GM18526 (cell line): Measurements from ENCODE around the gene GSE1.

Source experiments
- POLR2A ChIP-seq: IDR thresholded peaks from 3 replicates; pipeline ENCODE4 v1.6.1; 2011; ENCODE audit not compliant: insufficient read length; ENCODE audit errors: extremely low read depth

The GSE1 gene

DNA sequence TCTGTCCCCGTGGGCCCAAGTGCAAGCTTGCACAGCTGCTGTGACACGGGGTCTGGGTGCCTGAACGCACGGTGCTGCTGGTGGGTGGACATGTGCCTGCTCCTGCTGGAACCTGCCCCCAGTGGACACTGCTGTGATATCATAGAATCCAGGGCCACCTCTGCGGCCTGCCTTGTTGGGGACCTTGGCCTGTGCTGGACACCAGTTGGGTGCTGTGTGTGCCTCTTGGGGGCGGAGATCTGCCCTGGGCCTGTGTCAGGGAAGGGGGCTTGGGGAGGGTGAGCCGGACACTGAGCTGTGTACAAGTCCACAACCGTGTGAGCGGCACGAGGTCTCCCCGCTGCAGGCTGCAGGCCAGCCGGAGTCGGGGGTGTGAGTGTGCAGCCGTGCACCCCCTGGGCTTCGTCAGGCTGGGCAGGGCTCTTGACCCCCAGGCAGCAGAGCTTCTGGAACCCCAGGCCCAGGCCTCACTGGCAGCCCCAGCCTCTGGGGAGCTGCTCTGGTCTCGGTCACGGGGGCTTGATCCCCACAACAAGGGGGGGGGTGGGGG lies 33.3 kb downstream of the GSE1 start:
- TF ChIP-seq POLR2A = no peak

GRCh38 chr16:85646976-85647375 lies 33.9 kb downstream of the GSE1 start:
- no peak for TF ChIP-seq POLR2A

DNA sequence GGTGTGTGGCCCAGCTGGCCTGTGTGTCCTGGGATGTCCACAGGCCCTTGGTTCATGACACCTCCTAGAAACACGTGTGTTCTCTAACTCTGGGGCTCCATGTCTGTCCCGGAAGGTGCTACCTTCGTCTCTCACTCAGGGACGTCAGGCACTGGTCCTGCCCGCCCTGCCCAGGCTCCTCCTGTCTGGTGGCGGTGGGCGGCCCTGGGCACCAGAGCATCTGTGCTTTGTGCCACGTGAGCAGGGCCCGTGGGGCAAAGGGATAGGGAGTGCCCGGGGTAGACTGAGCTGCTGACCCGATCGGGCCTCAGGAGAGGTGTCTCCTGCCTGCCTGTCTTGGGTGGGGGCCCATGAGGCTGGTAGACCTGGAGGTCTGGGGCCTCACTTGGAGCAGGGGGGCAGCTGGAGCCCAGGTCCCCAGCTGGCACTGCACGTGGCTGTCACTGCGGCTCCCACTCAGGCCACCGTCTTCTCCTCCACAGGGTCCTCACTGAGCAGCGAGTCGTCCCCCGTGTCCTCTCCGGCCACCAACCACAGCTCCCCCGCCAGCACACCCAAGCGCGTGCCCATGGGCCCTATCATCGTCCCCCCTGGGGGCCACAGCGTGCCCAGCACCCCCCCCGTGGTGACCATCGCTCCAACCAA lies 35.1 kb downstream of the GSE1 start:
- TF ChIP-seq POLR2A = no peak

GRCh38 chr16:85648805-85649204 lies 35.7 kb downstream of the GSE1 start:
- TF ChIP-seq POLR2A = no peak

GRCh38 chr16:85649411-85650134 lies 36.5 kb downstream of the GSE1 start:
- no peak for TF ChIP-seq POLR2A

DNA sequence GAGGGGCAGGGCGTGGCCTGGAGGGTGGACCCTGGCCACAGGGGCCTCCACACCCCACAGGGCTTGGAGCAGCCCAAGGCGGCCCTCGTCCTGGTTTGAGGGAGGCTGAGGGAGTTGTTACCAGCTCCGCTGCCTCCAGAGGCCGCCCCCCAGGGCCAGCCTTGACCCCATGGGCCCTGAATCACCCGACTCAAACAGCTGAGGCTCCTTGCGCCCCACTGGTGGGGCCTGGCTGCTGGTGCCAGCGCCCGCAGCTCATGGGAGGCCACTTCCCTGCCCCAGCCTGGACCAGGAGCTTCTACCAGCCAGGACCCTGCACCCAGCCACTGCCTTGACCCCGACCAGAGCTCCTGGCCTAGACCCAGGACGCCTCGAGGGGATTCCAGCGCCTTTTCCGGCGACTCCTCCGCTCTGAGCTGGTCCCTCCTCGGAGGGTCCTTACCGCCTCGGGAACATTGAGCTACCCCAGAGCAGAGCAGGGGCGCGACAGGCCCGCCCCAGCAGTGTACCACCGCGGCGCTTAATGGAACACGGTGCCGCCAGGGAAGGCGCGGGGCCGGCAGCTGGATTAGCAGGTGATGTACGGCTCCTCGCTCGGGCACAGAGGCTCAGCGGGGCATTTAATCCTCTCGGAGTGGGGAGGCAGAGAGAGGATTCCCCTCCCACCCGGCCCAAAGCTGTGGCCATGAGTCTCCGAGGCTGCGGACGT lies 37.2 kb downstream of the GSE1 start:
- no peak for TF ChIP-seq POLR2A

DNA sequence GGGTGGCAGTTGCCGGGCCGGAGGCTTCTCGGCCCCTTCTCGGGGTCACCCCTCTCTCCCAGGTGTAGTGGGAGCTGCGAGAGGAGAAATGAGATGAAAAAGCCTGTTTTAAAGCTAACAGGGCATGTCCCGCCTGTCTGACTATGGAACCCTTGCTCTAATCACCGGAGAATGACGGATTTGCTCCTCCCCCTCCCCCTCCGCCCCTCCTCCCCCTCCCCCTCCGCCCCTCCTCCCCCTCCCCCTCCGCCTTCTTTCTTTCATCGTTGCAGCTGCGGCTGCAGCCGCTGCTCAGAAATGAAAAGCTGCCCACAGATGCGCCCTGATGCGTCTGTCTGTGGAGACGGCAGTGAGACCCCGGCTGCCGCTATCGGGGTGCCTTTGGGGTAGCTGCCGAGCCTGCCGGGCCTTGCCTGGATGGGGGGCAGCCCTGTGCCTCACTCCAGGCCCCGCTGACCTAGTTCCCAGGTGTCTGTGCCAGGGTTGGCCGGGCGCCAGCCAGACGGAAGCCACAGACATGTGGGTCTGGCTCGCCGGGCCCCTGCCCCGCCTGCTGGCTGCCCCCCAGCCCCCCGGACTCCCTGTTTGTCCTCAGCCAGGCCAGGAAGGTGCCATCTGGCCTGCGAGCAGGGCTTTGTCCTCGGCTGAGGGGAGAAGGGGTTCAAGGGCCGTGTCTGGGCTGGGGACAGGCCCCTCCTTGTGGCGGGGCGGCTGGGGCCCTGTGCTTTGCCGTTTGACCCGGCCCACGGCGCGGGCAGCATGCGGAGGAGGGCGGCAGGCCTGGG lies 37.9 kb downstream of the GSE1 start:
- no peak for TF ChIP-seq POLR2A

GRCh38 chr16:85651629-85652430 lies 38.7 kb downstream of the GSE1 start:
- no peak for TF ChIP-seq POLR2A

- TF ChIP-seq POLR2A = no peak
Measured at GRCh38 chr16:85652431-85653221, 39.5 kb downstream of the GSE1 start.

- no peak for TF ChIP-seq POLR2A
Measured at GRCh38 chr16:85653290-85653891, 40.3 kb downstream of the GSE1 start.

DNA sequence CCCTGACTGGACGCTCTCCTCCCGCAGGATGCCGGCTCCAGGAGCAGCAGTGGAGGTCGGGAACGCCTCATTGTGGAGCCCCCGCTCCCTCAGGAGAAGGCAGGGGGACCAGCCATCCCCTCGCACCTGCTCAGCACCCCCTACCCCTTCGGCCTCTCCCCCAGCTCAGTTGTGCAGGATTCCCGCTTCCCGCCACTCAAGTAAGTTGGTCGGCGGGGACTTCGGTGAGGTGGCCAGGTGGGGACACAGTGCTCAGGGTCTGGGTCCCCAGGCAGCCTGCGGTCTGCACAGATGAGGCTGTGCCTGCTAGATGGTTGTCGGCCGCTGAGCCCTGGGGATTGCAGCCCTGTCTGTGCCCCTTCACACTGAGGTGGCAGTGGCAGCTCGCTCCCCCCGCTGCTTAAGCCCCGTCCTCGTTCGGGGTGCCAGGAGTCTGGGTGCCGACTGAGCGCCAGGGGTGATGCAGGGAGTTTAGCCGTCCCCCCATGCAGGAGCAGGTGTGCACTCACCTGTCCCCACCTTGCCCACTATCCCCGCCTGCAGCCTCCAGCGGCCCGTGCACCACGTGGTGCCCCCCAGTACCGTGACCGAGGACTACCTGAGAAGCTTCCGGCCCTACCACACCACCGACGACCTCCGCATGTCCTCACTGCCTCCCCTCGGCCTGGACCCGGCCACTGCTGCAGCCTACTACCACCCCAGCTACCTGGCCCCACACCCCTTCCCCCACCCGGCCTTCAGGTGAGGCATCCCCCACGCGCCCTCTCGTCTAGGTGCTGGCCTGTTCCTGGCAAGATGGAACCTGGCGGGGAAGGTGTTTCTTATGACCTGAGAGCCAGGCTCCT lies 41.4 kb downstream of the GSE1 start:
- TF ChIP-seq POLR2A = no peak
